ENCODE results near the gene DDX55. TPM values are rescaled to one million over a fixed set of nuclear protein-coding genes. Genes with fewer than 3 reads are reported as not detected.
A peak's percentile ranks its signal among the peaks of the same experiment; 100 is the strongest.

The DDX55 gene
- total and polyA plus RNA-seq, 2 of the 13 experiments (the other 11 are each of a cell fraction or from before 2014, with no cell fraction given) = 22.2 to 37.0 TPM

- TF ChIP-seq ZMYM2 (CRISPR knock-in tag; IDR thresholded peaks at IDR 0.05) (no peak), RAD21 (CRISPR knock-in tag; IDR thresholded peaks at IDR 0.05) (peak; percentile 46), THAP9 (CRISPR knock-in tag; IDR thresholded peaks at IDR 0.05; ENCODE audit: borderline replicate concordance) (peak; percentile 96; the same call in 1 of the 2 replicates), ZBTB40 (IDR thresholded peaks at IDR 0.05) (peak; percentile 96), ZBTB40 (CRISPR knock-in tag; IDR thresholded peaks at IDR 0.05) (peak; percentile 59; the same call in 1 of the 2 replicates), ZNF224 (CRISPR knock-in tag; IDR thresholded peaks at IDR 0.05) (no peak), RFXANK (CRISPR knock-in tag; IDR thresholded peaks at IDR 0.05) (no peak), KLF6 (CRISPR knock-in tag; IDR thresholded peaks at IDR 0.05) (peak; percentile 68; the same call in 1 of the 2 replicates), MBNL3 (CRISPR knock-in tag; conservative IDR thresholded peaks at IDR 0.05) (no peak), JARID2 (CRISPR knock-in tag; IDR thresholded peaks at IDR 0.05; ENCODE audit: insufficient replicate concordance) (no peak), MXD4 (CRISPR knock-in tag; IDR thresholded peaks at IDR 0.05) (peak; percentile 97), SRSF4 (IDR thresholded peaks at IDR 0.05; ENCODE audit: low read depth, low read length, poor library complexity, severe bottlenecking) (no peak), ZNF367 (CRISPR knock-in tag; IDR thresholded peaks at IDR 0.05; ENCODE audit: borderline replicate concordance) (no peak), BRF2 (CRISPR knock-in tag; IDR thresholded peaks at IDR 0.05) (peak; percentile 78; the same call in 1 of the 2 replicates), SAP130 (CRISPR knock-in tag; IDR thresholded peaks at IDR 0.05; ENCODE audit: low read depth) (peak; percentile 100), GTF3A (CRISPR knock-in tag; conservative IDR thresholded peaks at IDR 0.05) (no peak; the same call in 1 of the 2 replicates), GTF2F1 (IDR thresholded peaks at IDR 0.05; ENCODE audit: low read length) (no peak), EED (CRISPR knock-in tag; IDR thresholded peaks at IDR 0.05) (no peak; the same call in 1 of the 2 replicates)
These were observed 31.7 kb downstream of the DDX55 start, which contains the start of the genes EIF2B1 and GTF2H3 (continued) for GRCh38 chr12:123633379-123634141.

Measured in HepG2 (cell line).